Measurements from ENCODE around the gene EMB.
"Not testable (repeated sequence)": the region's sequence is repeated elsewhere in the genome, so short reads cannot be mapped to it uniquely, and the experiment has no call there.

EMB gene, protein sequence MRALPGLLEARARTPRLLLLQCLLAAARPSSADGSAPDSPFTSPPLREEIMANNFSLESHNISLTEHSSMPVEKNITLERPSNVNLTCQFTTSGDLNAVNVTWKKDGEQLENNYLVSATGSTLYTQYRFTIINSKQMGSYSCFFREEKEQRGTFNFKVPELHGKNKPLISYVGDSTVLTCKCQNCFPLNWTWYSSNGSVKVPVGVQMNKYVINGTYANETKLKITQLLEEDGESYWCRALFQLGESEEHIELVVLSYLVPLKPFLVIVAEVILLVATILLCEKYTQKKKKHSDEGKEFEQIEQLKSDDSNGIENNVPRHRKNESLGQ

GRCh38 chr5:50440651-50441492 is at the start of gene EMB:
Gene EMB, minus strand, starts transcription at chr5:50441288. Its CDS starts 137 bp downstream, at chr5:50441151.
- DNase-seq (ENCODE audit: low read depth in 2 of 2), result peak; percentile 52 to 55

GRCh38 chr5:50489491-50489890 is 48.4 kb upstream of the EMB start:
- not testable (repeated sequence) for DNase-seq (ENCODE audit: low read depth in 2 of 2)

DNA sequence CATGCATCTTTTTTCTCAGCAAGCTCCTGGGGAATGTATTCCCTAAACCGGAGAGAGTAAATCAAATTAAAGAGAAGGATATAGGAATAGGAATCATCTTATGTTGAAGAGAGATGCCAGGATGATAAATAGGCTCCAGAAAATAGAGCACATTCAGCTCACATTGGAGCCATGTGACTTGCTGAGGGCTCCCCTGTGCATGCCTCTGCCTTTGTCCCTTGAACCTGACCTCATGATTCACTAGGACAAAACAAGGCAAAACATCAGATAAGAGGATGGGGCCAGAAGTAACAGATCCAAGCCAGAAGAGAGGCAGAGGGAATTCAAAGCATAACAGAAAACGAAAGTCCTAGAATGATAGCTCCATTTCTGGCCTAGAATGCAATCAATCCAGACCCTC is 37.7 kb upstream of the EMB start:
- DNase-seq (ENCODE audit: low read depth in 2 of 2), result not testable (repeated sequence)

DNA sequence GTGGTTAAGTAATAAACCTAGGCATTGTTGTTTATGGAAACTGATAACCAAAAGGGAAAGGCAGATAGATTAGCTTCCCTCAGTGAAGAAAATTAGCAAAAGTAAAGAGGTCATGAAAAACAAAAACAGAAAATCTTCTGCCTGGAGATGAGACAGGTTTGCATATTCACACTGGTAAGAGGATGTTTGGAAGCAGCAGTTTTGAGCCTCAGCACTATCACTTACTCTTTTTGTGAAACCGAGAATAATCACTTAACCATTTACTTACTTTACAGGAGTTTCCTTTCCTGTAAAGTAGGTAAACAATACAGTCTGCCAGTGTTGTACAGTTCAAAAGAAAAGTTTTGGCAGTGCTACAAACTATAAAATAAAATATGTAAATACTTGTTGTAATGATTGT is 35.5 kb upstream of the EMB start:
- no peak for DNase-seq (ENCODE audit: low read depth in 2 of 2)

DNA sequence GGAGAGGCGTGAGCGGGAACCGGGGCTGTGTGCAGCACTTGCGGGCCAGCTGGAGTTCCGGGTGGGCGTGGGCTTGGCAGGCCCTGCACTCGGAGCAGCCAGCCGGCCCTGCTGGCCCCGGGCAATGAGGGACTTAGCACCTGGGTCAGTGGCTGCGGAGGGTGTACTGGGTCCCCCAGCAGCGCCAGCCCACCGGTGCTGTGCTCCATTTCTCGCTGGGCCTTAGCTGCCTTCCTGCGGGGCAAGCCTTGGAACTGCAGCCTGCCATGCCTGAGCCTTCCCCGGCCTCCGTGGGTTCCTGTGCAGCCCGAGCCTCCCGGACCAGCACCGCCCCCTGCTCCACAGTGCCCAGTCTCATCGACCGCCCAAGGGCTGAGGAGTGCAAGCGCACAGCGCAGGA is 23.9 kb upstream of the EMB start:
- not testable (repeated sequence) for DNase-seq (ENCODE audit: low read depth in 2 of 2)

DNA sequence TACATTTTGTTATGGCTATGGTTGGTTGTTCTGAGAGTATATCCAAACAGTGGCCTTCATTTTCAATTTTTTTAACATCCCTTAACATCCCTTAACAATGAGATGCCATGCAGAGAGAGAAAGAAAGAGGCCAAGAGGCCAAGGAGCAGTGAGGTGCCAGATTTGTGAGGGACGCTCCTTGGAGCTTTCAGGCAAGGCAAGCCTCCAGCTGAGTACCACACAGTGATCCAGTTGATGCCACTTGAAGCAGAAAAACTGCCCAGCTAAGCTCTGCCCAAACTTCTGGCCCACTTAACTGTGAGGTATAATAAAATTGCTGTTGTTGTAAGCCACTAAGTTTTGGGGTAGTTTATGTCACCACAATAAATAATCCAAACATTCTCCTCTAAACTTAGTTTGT is 22.6 kb upstream of the EMB start:
- DNase-seq (ENCODE audit: low read depth in 2 of 2), result no peak

- no peak for DNase-seq (ENCODE audit: low read depth in 2 of 2)
These were observed 22.0 kb upstream of the EMB start for GRCh38 chr5:50463047-50463446.

GRCh38 chr5:50462579-50462978 is 21.5 kb upstream of the EMB start:
- not testable (repeated sequence) for DNase-seq (ENCODE audit: low read depth in 2 of 2)

- not testable (repeated sequence) for DNase-seq (ENCODE audit: low read depth in 2 of 2)
These were observed 17.3 kb upstream of the EMB start for GRCh38 chr5:50458372-50458771.

DNA sequence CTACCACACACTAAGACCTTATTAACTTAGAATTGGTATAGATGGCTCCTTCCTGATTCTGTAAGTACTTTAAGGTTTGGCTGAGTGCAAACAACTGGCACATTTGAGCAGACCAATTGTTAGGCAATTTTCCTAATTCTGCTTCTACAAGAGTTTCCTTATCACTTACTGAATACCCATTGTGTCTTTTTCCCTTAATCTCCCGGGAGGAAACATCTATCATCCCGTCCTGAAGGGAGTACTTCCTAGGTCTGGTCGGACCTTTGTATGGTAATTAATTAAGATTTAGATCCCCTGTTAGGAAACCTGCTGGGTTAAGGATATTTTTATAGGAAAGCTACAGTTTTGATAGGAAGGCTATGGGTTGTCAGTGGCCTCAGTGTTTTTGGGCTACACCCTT is 8.2 kb upstream of the EMB start:
- not testable (repeated sequence) for DNase-seq (ENCODE audit: low read depth in 2 of 2)

DNA sequence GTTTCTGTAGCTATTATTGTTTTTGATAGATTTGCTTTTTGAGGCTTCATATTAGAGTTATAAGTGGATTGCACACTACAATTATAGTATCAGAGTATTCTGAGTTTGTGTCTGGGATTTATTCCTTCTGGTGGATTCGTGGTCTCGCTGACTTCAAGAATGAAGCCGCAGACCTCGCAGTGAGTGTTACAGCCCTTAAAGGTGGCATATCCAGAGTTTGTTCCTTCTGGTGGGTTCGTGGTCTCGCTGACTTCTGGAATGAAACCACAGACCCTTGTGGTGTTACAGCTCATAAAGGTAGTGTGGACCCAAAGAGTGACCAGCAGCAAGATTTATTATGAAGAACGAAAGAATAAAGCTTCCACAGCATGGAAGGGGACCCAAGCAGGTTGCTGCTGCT is 6.9 kb upstream of the EMB start:
- no peak for DNase-seq (ENCODE audit: low read depth in 2 of 2)

- DNase-seq (ENCODE audit: low read depth in 2 of 2), result no peak
These were observed 6.1 kb upstream of the EMB start for GRCh38 chr5:50447228-50447627.

DNA sequence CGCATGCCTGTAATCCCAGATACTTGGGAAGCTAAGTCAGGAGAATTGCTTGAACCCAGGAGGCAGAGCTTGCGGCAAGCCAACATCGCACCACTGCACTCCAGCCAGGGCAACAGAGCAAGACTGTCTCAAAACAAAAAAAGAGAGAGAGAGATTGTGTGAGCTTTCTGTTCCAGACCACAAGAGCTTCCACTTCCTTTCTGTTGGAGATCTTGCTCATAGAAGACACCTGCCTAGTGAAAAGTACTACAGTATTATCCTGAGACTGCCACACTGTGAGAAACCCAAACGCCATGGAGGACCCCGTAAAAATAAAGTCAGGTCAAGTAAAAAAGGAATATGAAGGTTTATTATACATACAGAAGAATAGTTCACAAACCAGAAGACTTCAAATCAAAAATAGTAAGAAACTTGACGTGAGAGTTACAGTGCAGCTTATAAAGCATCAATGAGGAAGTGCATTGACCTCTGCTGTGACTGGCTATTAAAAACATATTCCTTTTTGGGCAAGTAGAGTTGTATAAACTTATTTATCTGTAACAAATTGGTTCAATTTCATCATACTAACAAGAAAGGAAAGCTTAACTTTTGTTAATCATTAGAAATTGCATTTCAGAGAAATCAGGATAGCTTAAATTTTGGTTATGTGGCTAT is 4.3 kb upstream of the EMB start:
- no peak for DNase-seq (ENCODE audit: low read depth in 2 of 2)

DNA sequence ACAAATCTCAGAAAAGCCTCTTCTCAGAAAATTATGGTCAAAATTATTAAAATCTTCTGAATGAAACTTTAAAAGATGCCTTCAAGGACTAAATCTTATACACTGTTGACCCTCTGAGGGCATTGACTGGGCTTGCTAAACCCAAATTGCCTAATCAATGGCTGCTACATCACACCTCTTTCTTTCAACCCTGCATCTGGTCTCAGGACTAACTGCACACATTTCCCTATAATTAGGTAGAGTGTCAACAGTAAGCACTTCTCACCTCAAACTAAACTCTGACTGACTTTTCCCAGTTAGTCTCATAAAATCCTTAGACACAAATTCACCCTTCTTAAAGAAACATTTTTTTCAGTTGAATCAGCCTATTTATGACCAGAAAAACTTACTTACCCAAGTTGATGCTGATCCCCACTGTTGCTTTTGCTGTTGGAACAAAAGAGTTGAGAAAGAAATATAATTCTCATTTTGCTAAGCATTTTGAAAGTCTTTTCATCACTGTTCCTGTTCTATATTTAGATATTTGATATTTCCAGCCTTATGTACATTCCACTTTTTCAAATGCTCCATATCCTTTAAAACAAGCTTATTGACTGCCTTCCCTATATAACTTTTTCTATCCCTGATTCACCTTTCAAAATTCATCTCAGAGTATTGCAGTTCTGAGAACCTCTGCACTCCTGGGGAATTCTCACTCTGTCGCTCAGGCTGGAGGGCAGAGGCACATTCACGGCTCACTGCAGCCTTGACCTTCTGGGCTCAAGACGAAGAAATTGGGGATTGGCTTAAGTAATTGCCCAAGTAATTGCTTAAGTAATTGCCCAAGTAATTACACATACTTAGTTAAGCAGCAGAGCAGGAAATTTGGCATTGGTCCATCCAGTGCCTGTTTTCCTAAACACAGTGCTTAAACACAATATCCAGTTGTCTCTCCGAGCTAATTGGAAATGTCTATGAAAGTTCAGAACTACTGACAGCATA is 1.8 kb upstream of the EMB start:
- not testable (repeated sequence) for DNase-seq (ENCODE audit: low read depth in 2 of 2)

GRCh38 chr5:50441493-50441955 is 436 bp upstream of the EMB start:
- no peak for DNase-seq (ENCODE audit: low read depth in 2 of 2)

DNA sequence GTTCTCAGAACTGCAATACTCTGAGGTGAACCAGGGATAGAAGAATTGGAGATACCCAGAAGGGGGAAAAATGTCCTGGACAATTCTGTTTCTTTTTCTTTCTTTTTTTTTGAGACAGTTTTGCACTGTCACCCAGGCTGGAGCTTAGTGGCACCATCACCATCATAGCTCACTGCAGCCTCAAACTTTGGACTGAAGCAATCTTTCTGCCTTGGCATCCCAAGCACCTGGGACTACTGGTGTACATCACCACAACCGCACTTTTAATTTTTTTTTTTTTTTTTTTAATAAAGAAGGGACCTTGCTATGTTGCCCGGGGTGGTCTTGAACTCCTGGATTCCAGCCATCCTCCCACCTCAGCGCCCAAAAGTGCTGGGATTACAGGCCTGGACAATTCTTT is 1.9 kb downstream of the EMB start:
- no peak for DNase-seq (ENCODE audit: low read depth in 2 of 2)

- DNase-seq (ENCODE audit: low read depth in 2 of 2), result not testable (repeated sequence)
These were observed 3.0 kb downstream of the EMB start for GRCh38 chr5:50438060-50438459.

DNA sequence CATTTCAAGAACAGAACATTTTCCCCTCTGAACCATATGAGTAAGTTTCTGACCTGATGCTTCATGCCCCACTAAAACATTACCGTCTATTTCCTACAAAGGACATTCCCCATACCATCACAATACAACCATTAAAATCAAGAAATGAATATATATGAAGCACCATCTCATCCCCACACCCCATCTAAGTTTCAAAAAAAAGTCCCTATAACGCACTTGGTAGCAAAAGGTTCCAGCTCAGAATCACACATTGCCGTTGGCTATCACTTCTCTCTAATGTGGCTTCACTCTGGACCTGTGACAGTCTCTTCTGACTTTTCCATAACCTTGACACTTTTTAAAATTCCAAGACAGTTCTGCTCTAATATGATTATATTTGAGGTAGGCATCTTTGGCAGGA is 5.9 kb downstream of the EMB start:
- DNase-seq (ENCODE audit: low read depth in 2 of 2), result no peak

GRCh38 chr5:50431133-50431904 is 9.8 kb downstream of the EMB start:
- DNase-seq (ENCODE audit: low read depth in 2 of 2), result not testable (repeated sequence)

- DNase-seq (ENCODE audit: low read depth in 2 of 2), result not testable (repeated sequence)
These were observed 17.8 kb downstream of the EMB start for GRCh38 chr5:50423100-50423799.

All from stimulated activated CD8-positive, alpha-beta memory T cell treated with anti-CD3 and anti-CD28 coated beads, Interleukin-15, amount 100 ng/mL, for 4 hours (primary cell).